Vagina (tissue), 2 donors: ENCODE results near the gene DDA1.

Experiments used
- CTCF ChIP-seq, 3 experiments: fragments of 450-650 bp in 2 of 3; fragments of 200-600 bp in 1 of 3; sonication (generic) in 1 of 3; IDR thresholded peaks; one replicate each; pipeline ENCODE4 v1.5.1; 2017 to 2019; ENCODE audit warnings: antibody characterized with exemption in 3 of 3, mild to moderate bottlenecking in 2 of 3, moderate library complexity in 2 of 3
- POLR2A ChIP-seq, 2 donors: fragments of 450-650 bp; IDR thresholded peaks; one replicate each; pipeline ENCODE4 v1.6.1; 2017; ENCODE audit warnings: antibody characterized with exemption in 2 of 2, mild to moderate bottlenecking in 2 of 2, moderate library complexity in 2 of 2

GRCh38 chr19:17351815-17352435, 42.6 kb downstream of the DDA1 start:
- TF ChIP-seq CTCF (IDR thresholded peaks at IDR 0.05) (no peak), POLR2A (IDR thresholded peaks at IDR 0.05) (no peak)
